ENCODE measurements around the gene SHC3. TPM values are rescaled to one million over a fixed set of nuclear protein-coding genes. Genes with fewer than 3 reads are reported as not detected.

SHC3 gene
- total and polyA plus RNA-seq, 12 donors = 0.15 to 0.71 (median 0.33) TPM

GRCh38 chr9:89038382-89039103, 140.1 kb downstream of the SHC3 start:
- TF ChIP-seq CTCF (IDR thresholded peaks at IDR 0.05) = no peak
- Histone ChIP-seq H3K4me1 (peaks cover 0 to 31% (median 5%) of the 10 kb centered on the region in 9 donors), H3K9me3 (no peaks in the 10 kb centered on the region), H3K4me3 (no peak overlapping the region), H3K27me3 (no peaks in the 10 kb centered on the region), H3K36me3 (no peaks in the 10 kb centered on the region), H3K27ac (peak overlapping the region in 1 of 10 donors; percentile 29)
- DNase-seq (peak in 1 of 2 donors; percentile 22), ATAC-seq (peak; percentile 52 to 94 (median 62))
- WGBS, 2 donors = 77 to 81% methylated on average over 5 of the region's 5 CpGs
- intact Hi-C loops (cut with DNase I) = no loop called here

- Histone ChIP-seq H3K27me3 (no peaks in the 10 kb centered on the region), H3K9me3 (no peaks in the 10 kb centered on the region), H3K27ac (no peak overlapping the region), H3K36me3 (no peaks in the 10 kb centered on the region), H3K4me1 (peaks cover 0 to 31% (median 5%) of the 10 kb centered on the region in 9 donors), H3K4me3 (no peak overlapping the region)
- peak in 1 of 8 donors; percentile 11 for ATAC-seq
- intact Hi-C loops (cut with DNase I) = no loop called here
- no peak for DNase-seq
- TF ChIP-seq CTCF (IDR thresholded peaks at IDR 0.05) = no peak
- 92 to 93% methylated on average over 9 of the region's 9 CpGs for WGBS, 2 donors
Measured at GRCh38 chr9:89037891-89038290, 140.7 kb downstream of the SHC3 start.

- ATAC-seq = no peak
- H3K27ac ChIP-seq = no peak overlapping the region
- WGBS, 2 donors = 69 to 71% methylated on average over 4 of the region's 4 CpGs
Measured at GRCh38 chr9:89037346-89037745, 141.3 kb downstream of the SHC3 start.

GRCh38 chr9:89036891-89037290, 141.7 kb downstream of the SHC3 start:
- ATAC-seq (peak in 3 of 8 donors; percentile 28 to 49 (median 48)), DNase-seq (peak in 1 of 2 donors; percentile 22)
- peaks cover 0 to 31% (median 5%) of the 10 kb centered on the region in 9 donors for H3K4me1 ChIP-seq
- no peaks in the 10 kb centered on the region for H3K27me3 ChIP-seq
- no peaks in the 10 kb centered on the region for H3K9me3 ChIP-seq
- no peak for TF ChIP-seq CTCF (IDR thresholded peaks at IDR 0.05)
- intact Hi-C loops (cut with DNase I) = no loop called here
- no peaks in the 10 kb centered on the region for H3K36me3 ChIP-seq
- H3K27ac ChIP-seq = no peak overlapping the region
- H3K4me3 ChIP-seq = no peak overlapping the region
- WGBS, 2 donors = 88 to 89% methylated on average over 3 of the region's 3 CpGs

More at GRCh38 chr9:89037346-89037745, 141.3 kb downstream of the SHC3 start:
- intact Hi-C loops (cut with DNase I) = no loop called here
- TF ChIP-seq CTCF (IDR thresholded peaks at IDR 0.05) = no peak
- DNase-seq = no peak
- Histone ChIP-seq H3K4me1 (peaks cover 0 to 31% (median 5%) of the 10 kb centered on the region in 9 donors), H3K27me3 (no peaks in the 10 kb centered on the region), H3K36me3 (no peaks in the 10 kb centered on the region), H3K9me3 (no peaks in the 10 kb centered on the region), H3K4me3 (no peak overlapping the region)
